CD4-positive, alpha-beta T cell treated with Interferon gamma for 1 hour (primary cell): ENCODE results near the gene GMPR2.
A peak's percentile ranks its signal among the peaks of the same experiment; 100 is the strongest.
"Not testable (repeated sequence)": the region's sequence is repeated elsewhere in the genome, so short reads cannot be mapped to it uniquely, and the experiment has no call there.

Experiments
- DNase-seq: peaks from one replicate; pipeline ENCODE4 v3.0.0-alpha.2; 2020

Gene GMPR2

DNA sequence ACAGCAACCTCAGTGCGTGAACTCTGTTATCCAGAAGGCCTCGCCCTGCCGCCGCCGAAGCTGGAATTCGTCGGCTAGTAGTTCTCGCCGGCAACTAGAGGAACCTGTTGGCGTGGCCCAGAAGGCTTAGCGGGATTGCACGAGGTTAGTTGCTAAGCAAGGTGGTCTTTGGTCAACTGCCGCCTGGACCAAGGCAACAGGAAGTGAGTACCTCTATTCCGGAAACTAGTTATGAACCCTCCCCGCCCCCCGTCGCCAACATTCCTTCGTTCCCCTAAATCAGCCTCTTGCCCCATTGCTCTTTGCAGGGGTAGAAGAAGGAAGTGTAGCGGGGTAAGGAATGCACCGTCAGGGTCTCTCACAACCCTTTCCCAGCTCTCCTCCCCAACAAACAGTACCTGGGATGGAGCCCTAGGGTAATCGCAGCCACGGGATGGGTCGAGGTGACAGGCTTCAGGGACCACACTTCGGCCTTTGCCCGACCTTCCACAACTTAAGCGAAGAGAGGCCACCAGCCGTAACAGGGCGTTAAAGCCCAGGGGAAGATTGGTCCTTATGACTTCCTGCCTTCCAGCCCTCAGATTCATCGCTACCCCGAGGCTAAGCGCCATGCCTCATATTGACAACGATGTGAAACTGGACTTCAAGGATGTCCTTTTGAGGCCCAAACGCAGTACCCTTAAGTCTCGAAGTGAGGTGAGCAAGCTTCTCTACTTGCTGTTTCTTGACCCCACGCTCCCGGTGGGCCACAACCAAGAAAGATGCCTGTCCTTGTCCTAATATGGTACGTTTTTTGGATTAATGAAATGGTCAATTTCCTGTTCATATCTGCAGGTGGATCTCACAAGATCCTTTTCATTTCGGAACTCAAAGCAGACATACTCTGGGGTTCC lies at the start of gene GMPR2:
TSS of gene GMPR2 (plus strand) at position 285 of the 893 bp plus-strand sequence. CDS start at position 610, 325 bp downstream.
- DNase-seq = no peak

DNA sequence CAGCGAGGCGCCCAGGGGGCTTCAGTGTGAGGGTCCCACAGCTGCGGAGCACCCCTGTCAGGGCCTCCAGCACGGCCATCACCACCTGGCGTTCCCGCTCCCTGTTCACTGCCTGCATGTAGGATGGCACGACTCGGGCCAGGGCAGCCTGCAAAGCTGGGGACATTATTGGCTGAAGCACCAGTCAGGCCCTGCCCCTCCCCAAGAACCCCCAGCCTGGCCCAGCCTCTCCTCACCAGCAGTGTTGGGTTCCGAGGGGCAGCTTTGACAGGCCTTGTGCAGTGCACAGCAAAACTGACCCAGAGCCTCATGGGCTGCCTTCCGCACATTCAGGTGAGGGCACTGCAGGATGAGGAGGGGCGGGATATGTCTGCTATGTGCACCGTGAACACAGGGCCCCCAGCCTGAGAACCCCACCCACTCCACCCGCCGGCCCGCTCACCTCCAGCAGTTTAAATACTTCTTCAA lies 49.7 kb upstream of the GMPR2 start:
- no peak for DNase-seq

DNA sequence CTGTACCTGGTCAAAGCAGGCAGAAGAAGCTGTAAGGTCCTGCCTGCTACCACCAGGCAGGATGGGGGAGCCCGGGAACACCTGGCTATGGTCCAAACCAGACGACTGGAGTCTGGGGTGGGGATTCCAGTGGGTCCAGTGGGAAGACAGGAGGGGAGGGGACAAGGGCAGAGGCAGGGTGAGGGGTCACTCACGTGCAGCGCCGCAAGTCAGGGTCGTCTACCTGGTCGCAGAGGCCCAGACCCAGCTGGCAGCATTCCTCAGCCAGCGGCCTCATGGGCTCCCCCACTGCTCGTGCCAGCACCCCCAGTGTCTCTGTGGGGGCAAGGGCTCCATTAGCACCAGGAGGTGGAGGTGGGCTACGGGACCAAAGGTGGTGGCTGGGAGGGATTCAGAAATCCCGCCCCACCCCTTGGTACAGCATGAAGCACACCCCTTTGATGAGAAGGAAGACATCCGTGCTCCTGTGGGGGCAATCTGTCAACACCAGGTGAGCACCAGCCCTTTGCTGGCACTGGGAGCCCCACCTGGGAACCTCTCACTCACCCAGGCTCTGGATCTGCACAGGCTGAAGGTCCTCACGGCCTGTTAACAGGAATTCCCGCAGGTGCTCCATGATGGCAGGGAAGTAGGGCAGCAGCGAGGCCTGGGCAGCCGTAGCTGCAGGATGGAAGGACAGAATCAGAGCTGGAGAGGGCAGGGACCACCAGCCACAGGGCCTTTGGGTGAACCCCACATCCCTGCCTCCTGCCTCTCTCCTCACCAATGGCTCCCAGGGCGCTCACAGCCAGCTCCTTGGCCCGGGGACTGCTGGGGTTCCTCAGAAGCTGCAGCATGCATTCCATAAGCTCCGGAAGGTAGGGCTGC lies 48.4 kb upstream of the GMPR2 start:
- DNase-seq = no peak

DNA sequence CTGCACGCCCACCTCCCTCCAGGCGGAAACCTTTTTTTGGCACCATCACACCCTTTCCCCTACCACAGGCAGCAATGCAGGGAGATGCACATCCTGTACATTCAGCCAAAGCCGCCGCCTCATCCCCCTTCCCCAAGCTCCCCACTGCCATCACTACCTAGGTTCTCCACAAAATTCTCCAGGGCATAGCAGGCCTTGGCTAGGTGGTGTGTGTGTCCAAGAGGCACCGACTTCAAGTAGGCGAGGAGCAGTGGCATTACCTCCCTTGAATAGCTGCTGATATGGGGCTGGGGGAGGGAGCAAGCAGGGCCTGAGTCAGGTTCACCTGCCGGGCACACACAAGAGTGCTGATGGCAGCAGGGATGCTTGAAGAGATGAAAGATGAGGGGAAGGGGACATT lies 47.7 kb upstream of the GMPR2 start:
- no peak for DNase-seq

DNA sequence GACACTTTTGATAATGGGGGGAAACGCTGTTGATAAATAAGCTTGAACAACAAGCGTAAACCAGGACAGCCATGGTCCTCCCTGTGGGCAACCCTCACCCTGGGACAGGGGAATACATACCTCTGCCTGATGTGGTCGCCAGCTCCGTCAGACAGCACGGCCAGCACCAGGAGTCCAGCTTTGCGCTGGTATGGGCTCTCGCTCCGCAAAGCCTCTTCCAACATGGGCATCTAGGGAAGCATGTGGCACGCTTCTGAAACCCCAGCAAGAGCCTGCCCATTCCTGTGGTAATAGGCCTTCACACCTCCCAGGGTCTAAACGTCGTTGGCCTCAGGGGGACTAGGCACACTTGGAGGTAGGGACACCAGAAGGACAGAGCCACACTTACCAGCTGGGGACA lies 47.0 kb upstream of the GMPR2 start:
- no peak for DNase-seq

DNA sequence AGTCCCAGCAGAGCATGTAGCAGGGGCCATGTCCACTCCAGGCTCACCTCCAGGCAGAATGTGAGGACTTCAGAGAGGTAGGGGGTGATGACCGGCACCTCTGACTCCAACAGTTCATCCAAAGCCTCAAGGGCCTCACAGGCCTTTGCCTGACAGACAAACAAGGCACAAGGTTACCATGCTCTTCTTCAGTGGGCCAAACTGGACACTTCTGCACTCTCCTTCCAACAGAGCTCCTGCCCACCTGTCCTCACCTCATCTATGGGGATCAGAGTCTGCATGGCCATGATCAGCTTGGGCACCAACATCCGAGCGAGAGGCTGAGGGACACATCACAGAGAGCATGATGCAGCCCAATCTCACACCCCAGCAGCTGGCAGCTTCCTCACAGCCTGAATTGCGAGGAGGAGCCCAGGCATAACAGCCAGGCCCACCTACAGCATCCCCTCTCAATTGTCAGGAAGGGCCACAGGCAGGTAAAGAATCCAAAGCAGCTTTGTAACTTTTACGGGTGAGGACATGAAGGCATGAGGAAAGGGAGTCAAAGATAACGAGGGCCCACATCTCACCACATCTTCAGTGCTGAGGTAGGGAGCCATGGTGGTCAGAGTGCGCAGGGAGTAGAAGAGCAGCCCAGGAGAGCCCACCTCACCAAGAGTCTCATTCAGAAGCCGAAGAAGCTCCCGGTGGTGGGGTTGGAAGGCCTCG lies 45.7 kb upstream of the GMPR2 start:
- no peak for DNase-seq

DNA sequence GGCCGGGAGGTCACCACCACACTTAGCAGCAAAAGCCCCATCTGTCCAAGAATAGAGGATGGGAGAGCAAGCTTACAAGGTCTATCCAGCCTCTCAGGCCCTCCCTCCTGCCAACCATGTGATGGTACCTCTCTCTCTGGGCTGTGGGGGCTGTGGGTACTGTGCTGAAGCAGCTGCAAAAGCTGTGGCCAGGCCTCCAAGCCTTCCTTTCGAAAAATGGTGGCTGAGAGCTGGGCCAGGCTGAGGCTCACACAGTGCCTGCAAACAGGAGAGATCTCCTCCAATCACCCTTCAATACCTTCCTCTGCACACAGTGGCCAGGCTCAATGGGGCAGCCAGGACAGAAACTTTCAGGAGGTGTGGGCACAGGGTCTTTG lies 45.2 kb upstream of the GMPR2 start:
- no peak for DNase-seq

DNA sequence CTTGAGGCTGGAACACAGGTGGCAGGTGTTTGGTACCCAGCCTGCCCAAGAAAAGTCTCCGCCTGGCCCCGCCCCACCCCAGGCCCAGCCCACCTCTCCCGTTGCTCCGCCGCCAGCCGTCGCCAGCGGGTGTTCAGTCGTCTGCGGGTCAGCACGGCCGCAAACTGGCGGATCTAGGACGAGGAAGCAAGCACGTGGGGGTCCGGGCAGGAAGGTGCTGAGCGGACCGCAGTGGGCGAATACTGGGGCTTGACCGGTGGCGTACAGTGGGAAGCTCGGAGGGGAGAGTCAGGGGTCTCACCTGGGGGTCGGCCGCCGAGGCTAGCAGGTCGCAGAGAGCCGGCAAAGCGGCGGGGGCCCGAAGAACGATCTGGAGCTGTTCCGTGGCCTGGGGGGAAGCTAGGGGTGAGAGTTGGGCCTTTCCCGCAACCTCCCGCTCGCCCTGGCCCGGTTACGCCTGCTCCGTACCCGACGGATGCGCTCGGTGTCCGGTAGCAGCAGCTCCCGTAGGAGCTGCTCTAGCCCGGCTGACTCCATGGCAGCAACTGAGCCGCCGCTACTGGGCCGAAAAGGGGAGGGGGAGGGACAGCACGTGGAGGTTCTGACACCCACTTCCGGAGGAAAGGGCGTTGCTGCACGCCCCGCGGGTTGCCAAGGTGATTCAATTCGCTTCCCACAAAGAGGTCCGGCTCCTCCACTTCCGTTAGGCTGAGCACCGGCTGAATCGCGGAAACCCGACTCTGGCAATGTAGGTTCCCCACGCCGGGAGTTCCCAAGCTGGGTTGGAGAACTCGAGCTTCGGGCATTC lies 44.3 kb upstream of the GMPR2 start, which contains the start of gene IPO4:
TSS of gene IPO4 (minus strand) at position 566 of the 808 bp plus-strand sequence. CDS start at position 537, 29 bp downstream.
- peak; percentile 96 for DNase-seq

DNA sequence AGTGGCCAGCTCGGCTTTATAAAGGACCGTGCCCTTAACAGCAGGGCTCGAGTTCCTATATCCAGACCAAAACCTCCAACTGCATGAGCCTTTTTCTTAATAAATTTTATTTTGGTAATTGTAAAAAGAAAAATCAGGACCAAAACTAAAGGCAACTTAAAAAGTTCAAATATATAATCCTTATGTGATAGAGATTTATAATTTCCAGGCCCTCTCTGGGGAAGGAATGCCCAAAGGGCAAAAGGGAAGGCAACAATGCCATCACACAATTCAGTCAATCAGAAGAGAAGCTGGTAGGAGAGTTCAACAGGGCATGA lies 43.7 kb upstream of the GMPR2 start:
- DNase-seq = no peak

DNA sequence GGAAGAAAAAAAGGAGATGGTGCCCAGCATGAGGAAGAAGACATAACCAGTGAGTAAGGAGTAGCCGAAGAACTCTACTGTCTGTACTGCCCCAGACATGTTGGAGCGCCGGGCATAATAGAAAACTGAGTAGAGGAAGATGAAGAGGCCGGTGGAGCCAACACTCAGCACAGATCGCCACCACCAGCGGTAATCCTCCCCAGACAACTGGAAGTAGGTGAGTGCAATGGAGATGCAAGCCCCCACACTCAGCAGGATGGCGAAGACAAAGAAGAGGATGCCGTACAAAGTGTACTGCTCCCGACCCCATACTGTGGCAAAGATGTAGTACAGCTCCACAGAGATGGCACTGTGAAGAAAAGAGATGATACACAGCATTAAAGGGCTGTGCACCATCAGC lies 43.3 kb upstream of the GMPR2 start:
- DNase-seq = no peak

DNA sequence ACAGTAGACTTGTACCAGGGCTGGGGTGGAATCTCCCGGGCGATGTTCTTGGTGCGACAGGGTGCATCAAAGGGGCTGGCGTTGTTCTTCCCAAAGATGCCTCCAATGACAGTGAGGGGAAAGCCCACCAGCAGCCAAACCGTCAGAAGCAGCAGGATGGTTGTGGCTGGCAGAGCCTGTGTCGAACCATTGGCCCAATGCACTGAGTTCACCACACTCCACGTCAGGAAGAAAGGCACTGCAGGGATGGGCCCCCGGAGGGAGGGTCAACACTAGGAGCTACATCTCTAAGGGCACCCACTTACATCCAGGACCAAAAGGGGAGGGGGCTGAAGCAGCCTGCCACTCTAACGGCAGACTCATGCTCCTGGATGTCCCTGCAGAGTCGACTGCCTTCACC lies 42.3 kb upstream of the GMPR2 start:
- no peak for DNase-seq

DNA sequence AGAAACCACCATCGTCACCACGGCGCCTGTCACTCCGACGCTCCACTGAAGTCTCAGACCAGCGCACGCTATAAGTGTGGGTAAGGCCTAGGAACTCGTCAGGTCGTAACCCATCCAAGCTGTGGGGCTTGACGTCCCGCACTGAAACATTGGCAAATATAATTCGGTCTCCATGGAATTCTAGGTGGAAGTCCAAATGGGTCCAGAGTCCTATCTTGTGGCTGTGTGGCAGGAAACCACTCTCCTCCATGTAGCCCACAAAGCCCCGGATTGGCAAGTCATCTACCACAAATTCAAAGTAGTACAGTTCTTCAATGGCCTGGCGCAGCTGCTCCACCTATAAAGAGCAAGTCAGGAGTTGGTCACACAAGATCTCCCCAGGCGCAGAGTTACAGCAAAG lies 39.8 kb upstream of the GMPR2 start:
- no peak for DNase-seq

DNA sequence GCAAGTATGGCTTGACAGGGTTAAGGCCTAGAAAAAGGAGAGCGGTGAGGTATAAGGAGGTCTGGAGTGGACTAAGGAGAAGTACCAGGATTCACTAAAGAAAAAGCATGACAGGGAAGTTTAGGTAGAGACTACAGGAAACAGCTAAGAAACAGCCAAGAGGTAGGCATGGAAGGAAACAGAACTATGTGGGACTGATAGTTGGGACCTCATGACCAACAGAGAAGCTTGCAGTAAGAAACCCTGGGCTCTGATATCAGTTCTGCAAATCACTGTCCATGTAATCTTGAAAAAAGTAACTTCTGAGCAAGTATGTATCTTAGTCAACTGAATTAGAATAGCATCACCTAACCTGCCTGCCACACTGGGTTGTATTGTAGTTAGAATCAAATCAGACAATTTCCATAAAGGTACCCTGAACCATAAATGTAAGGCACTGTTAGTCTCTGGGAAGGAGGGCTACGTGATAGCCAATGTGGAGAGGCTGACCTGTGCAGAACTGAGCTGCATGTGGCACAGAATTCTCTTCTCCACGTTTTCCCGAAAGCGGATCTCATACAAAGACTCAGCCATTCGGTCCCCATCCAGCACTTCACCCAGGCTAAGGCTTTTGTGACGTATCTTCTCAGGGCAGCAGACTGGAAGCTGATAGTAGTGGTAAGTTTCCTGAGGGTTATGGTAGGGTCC lies 38.4 kb upstream of the GMPR2 start:
- no peak for DNase-seq

DNA sequence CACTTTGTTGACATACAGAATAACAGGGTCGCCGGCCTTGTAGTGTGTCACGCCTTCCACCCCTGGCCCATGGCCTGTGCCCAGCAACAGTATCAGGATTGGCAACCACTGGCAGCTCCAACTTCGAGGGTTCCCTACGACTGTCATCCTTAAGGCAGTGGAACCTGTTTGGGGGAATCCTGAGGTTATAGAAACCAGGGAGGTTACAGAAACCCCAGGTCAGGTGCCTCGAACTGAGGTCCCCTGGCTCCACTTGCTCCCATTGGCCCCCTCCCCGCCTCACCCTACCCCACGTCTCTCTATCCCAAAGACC lies 37.9 kb upstream of the GMPR2 start:
- no peak for DNase-seq

DNA sequence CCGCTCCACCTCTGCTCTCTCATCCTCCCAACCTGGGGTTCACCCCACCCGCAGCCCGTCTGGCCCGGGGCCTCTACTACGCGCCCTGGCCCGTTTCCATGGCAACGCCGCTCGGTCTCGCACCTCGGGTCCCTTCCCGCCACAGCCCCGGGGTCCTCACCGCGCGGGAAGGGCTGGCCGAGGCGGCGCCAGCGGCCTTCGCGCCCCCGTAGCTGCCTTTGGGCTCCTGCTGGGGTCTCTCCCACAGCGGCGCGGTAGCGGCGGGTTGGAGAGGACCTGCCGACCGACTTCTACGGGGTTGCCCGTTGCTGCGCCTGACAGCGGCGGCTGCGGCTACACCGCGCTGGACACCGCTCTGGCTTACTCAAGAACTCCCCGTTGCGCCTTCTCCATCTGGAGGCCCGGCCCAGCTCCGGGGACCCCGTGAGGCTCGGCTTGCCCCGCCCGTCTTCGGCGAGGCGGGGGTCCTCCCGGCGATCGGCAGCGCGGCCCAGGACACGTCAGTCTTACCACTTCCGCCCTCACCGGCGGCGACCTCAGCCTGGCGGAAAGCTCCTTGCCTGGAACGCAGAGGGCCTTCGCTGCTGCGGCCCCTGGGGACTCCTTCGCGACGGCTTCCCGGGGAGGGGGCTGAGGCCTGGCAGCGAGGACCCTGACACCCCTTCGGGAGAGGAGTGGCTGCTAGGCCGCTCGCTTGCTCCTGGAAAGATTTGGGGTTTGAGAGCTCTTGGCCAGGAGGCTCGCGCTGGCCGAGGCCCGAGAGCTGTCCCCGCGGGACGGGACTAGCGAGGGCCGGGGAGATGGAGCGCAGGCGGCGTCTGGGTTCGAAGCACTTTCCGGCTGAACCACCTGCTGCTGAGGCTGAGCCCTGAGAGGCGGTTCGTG lies 37.3 kb upstream of the GMPR2 start, which contains the start of gene TM9SF1:
TSS of gene TM9SF1 (minus strand) at position 256 of the 885 bp plus-strand sequence. CDS start 422 bp downstream, outside the sequence.
- peak; percentile 93 for DNase-seq

DNA sequence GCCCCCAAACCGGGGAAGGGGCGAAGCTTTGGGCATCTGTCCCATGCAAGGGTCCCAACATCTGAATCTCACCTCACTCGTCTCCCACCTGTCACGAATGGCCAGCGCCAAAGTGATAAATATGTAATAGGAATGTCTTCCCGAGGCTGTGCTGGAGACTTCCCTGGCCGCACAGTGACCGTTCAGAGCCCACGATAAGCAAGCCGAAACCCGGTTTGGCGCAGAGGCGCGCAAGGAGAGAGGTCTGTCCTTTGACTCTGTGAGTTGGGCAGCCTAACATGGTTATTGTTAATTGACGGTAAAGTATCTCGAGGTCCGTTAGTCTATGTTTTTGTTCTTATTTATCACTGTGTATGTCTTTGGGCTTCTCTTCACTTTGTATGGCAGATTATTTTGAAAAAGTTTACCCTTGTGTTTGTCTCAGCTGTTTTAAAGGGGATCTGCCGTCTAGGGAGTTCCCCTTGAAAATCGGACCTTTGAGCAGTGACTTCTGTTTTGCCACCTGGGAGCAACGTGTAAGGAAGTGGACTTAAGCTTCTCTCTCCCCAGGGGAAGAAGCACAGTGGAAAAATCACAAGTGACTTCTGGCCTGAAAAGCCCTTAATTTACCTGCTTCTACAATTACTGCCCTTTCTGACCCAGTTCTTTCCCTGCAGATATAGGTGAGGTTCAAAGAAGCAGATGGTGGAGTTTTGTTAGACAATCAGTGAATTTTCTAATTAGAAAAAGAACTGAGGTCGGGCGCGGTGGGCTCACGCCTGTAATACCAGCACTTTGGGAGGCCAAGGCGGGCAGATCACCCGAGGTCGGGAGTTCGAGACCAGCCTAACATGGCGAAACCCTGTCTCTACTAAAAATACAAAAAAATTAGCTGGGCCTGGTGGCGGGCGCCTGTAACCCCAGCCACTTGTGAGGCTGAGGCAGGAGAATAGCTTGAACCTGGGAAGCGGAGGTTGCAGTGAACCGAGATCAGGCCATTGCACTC lies 36.4 kb upstream of the GMPR2 start:
- DNase-seq = no peak

DNA sequence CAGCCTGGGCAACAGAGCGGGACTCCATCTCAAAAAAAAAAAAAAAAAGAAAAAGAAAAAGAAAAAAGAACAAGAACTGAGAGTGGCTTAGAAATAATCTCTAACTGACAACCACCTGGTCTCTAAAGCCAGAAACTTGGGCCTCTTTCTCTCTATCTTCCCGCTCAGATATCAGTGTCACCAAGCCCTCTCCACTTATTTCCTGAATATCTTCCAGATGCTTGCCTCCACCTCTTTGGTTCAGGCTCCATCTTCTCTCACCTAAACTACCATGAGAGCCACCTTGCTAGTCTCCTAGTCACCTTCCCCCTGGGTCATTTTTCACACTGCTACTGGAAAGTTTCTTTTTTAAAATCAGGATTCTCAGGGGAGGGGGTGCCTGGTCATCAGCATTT lies 35.7 kb upstream of the GMPR2 start:
- no peak for DNase-seq

DNA sequence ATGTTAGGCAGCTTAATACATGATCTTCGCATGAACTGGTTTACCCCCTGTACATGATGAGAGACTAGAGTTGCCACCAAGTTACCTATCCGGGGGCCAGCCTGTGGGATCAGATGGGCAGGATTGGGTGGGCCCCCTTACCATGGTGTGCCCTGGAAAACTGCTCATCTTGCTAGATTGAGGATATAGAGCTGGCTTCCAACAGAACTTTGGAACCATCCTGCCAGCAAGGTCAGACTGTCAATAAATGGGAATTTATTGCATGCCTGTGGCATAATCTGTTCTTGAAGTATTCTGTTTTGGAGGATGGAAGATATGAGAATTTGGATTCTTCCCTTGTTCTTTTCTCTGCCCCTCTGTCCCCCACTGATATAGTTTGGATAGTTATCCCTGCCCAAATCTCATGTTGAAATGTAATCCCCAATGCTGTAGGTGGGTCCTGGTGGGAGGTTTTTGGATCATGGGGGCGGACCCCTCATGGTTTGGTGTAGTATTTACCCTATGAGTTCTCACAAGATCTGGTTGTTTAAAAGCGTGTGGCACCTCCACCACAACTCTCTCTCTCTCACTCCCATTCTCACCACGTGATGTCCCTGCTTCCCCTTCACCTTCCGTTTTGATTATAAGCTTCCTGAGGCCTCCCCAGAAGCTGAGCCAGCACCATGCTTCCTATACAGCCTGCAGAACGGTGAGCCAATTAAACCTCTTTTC lies 33.8 kb upstream of the GMPR2 start:
- no peak for DNase-seq

DNA sequence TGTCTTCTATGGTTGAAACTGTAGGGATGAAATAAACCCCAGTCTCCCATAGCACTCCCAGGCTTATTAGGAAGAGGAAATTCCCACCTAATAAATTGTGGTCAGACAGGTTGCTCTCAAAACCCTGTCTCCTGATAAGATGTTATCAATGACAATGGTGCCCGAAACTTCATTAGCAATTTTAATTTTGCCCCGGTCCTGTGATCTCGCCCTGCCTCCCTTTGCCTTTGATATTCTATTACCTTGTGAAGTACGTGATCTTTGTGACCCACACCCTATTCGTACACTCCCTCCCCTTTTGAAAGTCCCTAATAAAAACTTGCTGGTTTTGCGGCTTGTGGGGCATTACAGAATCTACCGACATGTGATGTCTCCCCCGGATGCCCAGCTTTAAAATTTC lies 30.2 kb upstream of the GMPR2 start:
- DNase-seq = not testable (repeated sequence)
